ENCODE measurements around the gene PODNL1. TPM values are rescaled to one million over a fixed set of nuclear protein-coding genes. Genes with fewer than 3 reads are reported as not detected.

Gene PODNL1
- total and polyA plus RNA-seq, 2 of the 8 experiments (the other 6 are each of a cell fraction or from before 2014, with no cell fraction given): 1.0 to 1.5 TPM

DNA sequence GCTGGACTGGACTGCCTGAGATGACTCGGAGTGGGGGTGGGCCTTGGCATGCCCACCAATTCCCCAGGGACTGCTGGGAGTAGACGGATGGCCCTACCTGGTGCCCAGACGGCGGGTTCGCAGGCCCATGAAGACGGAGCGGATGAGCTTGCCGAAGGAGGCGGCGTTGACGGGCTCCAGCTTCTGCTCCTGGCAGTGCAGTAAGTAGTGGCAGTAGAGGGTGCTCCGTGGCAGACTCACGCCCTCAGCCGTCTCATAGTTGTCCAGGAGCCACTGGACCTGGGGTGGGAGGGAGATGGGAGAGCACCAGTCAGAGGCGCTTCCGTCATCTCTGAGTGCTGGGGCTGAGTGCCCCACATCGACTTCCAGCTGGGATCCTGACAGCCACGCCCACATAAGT is 31.7 kb upstream of the PODNL1 start (continued):
- no peak for TF ChIP-seq RXRA (IDR thresholded peaks at IDR 0.05; ENCODE audit: insufficient read depth, low read depth, low read length)
- no peak for TF ChIP-seq CBX5 (IDR thresholded peaks at IDR 0.05; ENCODE audit: low read depth, low read length)
- no peak for TF ChIP-seq JUN (IDR thresholded peaks at IDR 0.05; ENCODE audit: low read depth, low read length)
- no peak for TF ChIP-seq CBX8 (IDR thresholded peaks at IDR 0.05; ENCODE audit: borderline replicate concordance, low read depth, low read length)
- no peak for TF ChIP-seq SUZ12 (IDR thresholded peaks at IDR 0.05; ENCODE audit: low read length)

All from H1 (cell line).